Sigmoid colon (tissue), 7 donors: ENCODE measurements around the gene DOCK8. TPM values are rescaled to one million over a fixed set of nuclear protein-coding genes. Genes with fewer than 3 reads are reported as not detected.

ENCODE experiments used
- DNase-seq: peaks from one replicate; pipeline ENCODE4 v3.0.0-alpha.2; 2019
- H3K27ac ChIP-seq, 4 donors: fragments of 200-600 bp; sonication (generic); one replicate each; pipeline ENCODE4 v1.5.1; 2016 to 2019; ENCODE audit warnings: mild to moderate bottlenecking in 1 of 4
- H3K27me3 ChIP-seq, 3 donors: fragments of 200-600 bp; sonication (generic); one replicate each; pipeline ENCODE4 v1.5.1; 2019; ENCODE audit warnings: mild to moderate bottlenecking in 1 of 3
- H3K36me3 ChIP-seq, 4 donors: fragments of 200-600 bp; sonication (generic); one replicate each; pipeline ENCODE4 v1.5.1; 2016 to 2019
- H3K4me1 ChIP-seq, 4 donors: fragments of 200-600 bp; sonication (generic); one replicate each; pipeline ENCODE4 v1.5.1; 2017 to 2019
- H3K4me3 ChIP-seq, 4 donors: fragments of 200-600 bp; sonication (generic); one replicate each; pipeline ENCODE4 v1.5.1; 2017 to 2019; ENCODE audit warnings: mild to moderate bottlenecking in 2 of 4, moderate library complexity in 1 of 4
- H3K9me3 ChIP-seq, 4 donors: fragments of 200-600 bp in 3 of 4; sonication (generic) in 3 of 4; one replicate each; pipeline versions ENCODE4 v1.5.1 to v1.6.1; 2013 to 2019
- EP300 ChIP-seq, 4 donors: sonication (generic); formaldehyde crosslinking; IDR thresholded peaks; one replicate each; pipeline ENCODE4 v1.6.1; 2017; ENCODE audit warnings: antibody characterized with exemption in 4 of 4
- POLR2A ChIP-seq, 2 donors: fragments of 450-650 bp; IDR thresholded peaks; one replicate each; pipeline ENCODE4 v1.6.1; 2016; ENCODE audit warnings: antibody characterized with exemption in 2 of 2, mild to moderate bottlenecking in 2 of 2, moderate library complexity in 2 of 2
- POLR2AphosphoS5 ChIP-seq, 4 donors: sonication (generic); formaldehyde crosslinking; IDR thresholded peaks; one replicate each; pipeline ENCODE4 v1.6.1; 2017; ENCODE audit warnings: antibody characterized with exemption in 4 of 4
- WGBS, 2 donors: extraction: QIAGEN DNeasy Blood & Tissue Kit; methylation state at CpG; one replicate each; pipeline ENCODE4 v1.1.7; 2013; 5-methylcytosine and 5-hydroxymethylcytosine counted together
- intact Hi-C: fragments of 100-400 bp; cut with DNase I; formaldehyde crosslinking; loops from one replicate; pipeline ENCODE4 v1.15.1; 2023
- polyA plus RNA-seq, 3 donors: library from polyadenylated mRNA; stranded (reverse); fragments of 200-250 nt; gene quantifications; one replicate each; pipeline ENCODE4 v1.2.3, GENCODE V29; 2013
- total RNA-seq, 4 donors: library from RNA; depleted of rRNA; stranded (reverse); fragments of >200 nt; gene quantifications; one replicate each; pipeline ENCODE4 v1.1.0, GENCODE V29; 2016
- TF ChIP-seq, protein P1 (sequence below), 4 experiments: fragments of 450-650 bp in 3 of 4; fragments of 200-600 bp in 1 of 4; IDR thresholded peaks; one replicate each; pipeline ENCODE4 v1.5.1; 2016 to 2019; ENCODE audit warnings: antibody characterized with exemption in 4 of 4, mild to moderate bottlenecking in 3 of 4, moderate library complexity in 2 of 4
- donor health status: healthy with polysubstance abuse.
- donor health status: Bipolar disorder and iron deficiency.
- donor health status: healthy.

DOCK8 gene
- total and polyA plus RNA-seq, 7 donors = 2.3 to 22.8 (median 6.4) TPM

DNA sequence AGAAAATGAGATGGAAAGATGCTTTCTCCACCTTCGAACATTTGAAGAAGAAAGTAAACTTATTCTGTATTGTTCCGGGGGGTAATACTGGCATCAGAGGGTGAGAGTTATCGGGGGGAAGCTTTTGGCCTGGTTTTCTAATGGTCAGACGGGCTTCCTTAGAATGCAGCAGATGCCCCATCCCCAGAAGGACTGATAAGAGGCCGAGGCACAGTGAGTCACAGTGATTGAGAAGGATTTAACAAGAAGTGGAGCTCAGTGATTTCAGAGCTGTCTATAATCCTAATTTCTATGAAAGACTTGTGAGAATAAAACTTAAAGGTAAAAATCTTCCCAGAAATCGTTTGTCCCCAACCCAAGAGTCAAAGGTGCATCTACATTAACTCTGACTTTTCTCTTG is 123.9 kb downstream of the DOCK8 start:
- Histone ChIP-seq H3K9me3 (no peaks in the 10 kb centered on the region), H3K27ac (no peak overlapping the region), H3K4me3 (no peak overlapping the region), H3K36me3 (no peaks in the 10 kb centered on the region), H3K27me3 (no peaks in the 10 kb centered on the region), H3K4me1 (no peaks in the 10 kb centered on the region)
- TF ChIP-seq POLR2AphosphoS5 (IDR thresholded peaks at IDR 0.05) (no peak), POLR2A (IDR thresholded peaks at IDR 0.05) (no peak), EP300 (IDR thresholded peaks at IDR 0.05) (no peak)
- TF ChIP-seq, protein P1, sequence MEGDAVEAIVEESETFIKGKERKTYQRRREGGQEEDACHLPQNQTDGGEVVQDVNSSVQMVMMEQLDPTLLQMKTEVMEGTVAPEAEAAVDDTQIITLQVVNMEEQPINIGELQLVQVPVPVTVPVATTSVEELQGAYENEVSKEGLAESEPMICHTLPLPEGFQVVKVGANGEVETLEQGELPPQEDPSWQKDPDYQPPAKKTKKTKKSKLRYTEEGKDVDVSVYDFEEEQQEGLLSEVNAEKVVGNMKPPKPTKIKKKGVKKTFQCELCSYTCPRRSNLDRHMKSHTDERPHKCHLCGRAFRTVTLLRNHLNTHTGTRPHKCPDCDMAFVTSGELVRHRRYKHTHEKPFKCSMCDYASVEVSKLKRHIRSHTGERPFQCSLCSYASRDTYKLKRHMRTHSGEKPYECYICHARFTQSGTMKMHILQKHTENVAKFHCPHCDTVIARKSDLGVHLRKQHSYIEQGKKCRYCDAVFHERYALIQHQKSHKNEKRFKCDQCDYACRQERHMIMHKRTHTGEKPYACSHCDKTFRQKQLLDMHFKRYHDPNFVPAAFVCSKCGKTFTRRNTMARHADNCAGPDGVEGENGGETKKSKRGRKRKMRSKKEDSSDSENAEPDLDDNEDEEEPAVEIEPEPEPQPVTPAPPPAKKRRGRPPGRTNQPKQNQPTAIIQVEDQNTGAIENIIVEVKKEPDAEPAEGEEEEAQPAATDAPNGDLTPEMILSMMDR (IDR thresholded peaks at IDR 0.05) = no peak
- no peak for DNase-seq
- intact Hi-C loops = no loop called here
- 83 to 88% methylated on average over 6 of the region's 6 CpGs for WGBS, 2 donors

DNA sequence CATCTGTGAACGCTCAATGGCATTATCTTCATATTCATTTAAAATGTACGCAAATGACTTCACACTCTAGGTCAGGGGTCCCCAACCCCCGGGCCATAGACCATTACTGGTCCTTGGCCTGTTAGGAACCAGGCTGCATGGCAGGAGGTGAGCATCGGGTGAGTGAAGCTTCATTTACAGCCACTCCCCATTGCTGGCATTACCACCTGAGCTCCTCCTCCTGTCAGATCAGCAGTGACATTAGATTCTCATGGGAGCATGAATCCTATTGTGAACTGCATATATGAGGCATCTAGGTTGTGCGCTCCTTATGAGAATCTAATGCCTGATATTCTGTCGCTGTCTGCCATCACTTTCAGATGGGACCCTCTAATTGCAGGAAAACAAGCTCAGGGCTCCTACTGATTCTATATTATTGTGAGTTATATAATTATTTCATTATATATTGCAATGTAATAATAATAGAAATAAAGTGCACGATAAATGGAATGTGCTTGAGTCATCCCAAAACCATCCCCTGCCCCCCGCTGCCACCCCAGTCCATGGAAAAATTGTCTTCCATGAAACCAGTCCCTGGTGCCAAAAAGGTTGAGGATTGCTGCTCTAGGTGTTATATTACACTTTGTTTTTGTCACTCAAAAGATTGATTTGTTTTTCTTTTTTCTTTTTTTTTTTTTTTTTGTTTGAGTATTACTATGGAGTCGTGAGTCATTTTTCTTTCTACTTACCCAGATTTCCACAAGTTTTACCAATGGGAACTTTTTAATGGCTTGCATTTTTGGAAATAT is 127.2 kb downstream of the DOCK8 start:
- intact Hi-C loops = no loop called here
- DNase-seq = no peak
- Histone ChIP-seq H3K36me3 (no peaks in the 10 kb centered on the region), H3K27ac (no peak overlapping the region), H3K4me1 (no peaks in the 10 kb centered on the region), H3K4me3 (no peak overlapping the region), H3K9me3 (no peaks in the 10 kb centered on the region), H3K27me3 (no peaks in the 10 kb centered on the region)
- 88 to 90% methylated on average over 9 of the region's 9 CpGs for WGBS, 2 donors
- TF ChIP-seq, protein P1 (IDR thresholded peaks at IDR 0.05) = no peak
- TF ChIP-seq POLR2AphosphoS5 (IDR thresholded peaks at IDR 0.05) = no peak
- TF ChIP-seq POLR2A (IDR thresholded peaks at IDR 0.05) = no peak
- TF ChIP-seq EP300 (IDR thresholded peaks at IDR 0.05) = no peak

DNA sequence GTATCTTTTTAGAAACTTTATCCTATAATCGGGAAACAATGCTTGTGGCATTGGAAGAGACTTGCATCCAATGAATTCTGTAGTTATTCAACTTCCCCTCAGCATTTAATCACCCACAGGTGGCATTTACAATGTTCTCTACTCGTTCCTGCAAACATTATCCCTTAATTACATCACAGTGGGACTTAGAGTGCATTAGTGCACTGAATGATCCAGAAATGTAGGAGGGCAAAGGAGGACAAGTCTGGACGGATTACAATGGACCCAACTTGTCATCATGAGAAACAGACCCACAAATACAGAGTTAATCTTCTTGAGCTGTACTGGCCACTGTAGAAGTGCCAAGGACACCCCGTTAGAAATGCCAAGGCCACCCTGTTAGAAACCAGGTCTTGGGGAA is 129.1 kb downstream of the DOCK8 start:
- 35 to 74% methylated on average over 4 of the region's 4 CpGs for WGBS, 2 donors
- TF ChIP-seq, protein P1 (IDR thresholded peaks at IDR 0.05) = no peak
- no peak for TF ChIP-seq POLR2A (IDR thresholded peaks at IDR 0.05)
- no peak for TF ChIP-seq POLR2AphosphoS5 (IDR thresholded peaks at IDR 0.05)
- TF ChIP-seq EP300 (IDR thresholded peaks at IDR 0.05) = no peak
- Histone ChIP-seq H3K9me3 (no peaks in the 10 kb centered on the region), H3K27ac (no peak overlapping the region), H3K27me3 (no peaks in the 10 kb centered on the region), H3K4me3 (no peak overlapping the region), H3K36me3 (no peaks in the 10 kb centered on the region), H3K4me1 (no peaks in the 10 kb centered on the region)
- intact Hi-C loops = no loop called here
- no peak for DNase-seq

DNA sequence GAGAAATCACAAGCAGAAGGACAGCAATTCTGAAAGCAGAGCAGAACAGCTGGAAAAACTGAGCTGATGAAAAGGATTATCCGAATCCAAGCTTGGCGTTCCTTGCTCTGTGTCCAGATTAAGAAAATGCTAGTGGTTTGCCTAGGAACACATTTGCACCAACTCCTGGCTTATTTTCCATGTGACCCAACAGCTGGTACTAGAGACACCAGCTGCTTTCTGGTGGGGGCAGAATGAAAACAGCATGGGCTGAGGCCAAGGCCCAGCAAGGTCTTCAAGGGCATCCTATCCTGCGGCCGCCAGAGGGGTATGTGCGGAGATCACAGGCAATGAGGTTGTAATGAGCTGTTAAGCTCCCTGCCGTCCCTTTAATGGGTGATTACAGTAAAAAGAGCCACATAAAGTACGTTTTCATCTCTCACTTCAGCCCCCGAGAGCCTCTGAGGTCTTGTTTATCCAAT is 131.5 kb downstream of the DOCK8 start:
- no peaks in the 10 kb centered on the region for H3K36me3 ChIP-seq
- no peaks in the 10 kb centered on the region for H3K4me1 ChIP-seq
- TF ChIP-seq, protein P1 (IDR thresholded peaks at IDR 0.05) = no peak
- TF ChIP-seq POLR2AphosphoS5 (IDR thresholded peaks at IDR 0.05) (no peak), EP300 (IDR thresholded peaks at IDR 0.05) (no peak), POLR2A (IDR thresholded peaks at IDR 0.05) (no peak)
- 77 to 79% methylated on average over 8 of the region's 8 CpGs for WGBS, 2 donors
- no peaks in the 10 kb centered on the region for H3K9me3 ChIP-seq
- intact Hi-C loops = no loop called here
- no peak overlapping the region for H3K4me3 ChIP-seq
- no peak for DNase-seq
- H3K27me3 ChIP-seq = no peaks in the 10 kb centered on the region
- H3K27ac ChIP-seq = no peak overlapping the region
